HG03060 (cell line): Measurements from ENCODE around the gene F13A1.

Source experiments
- ATAC-seq: cut with Tn5 transposase; IDR thresholded peaks from one replicate; pipeline ENCODE4 v1.9.1; 2021; ENCODE audit warnings: low read depth, moderate number of reproducible peaks; ENCODE audit not compliant: unreplicated experiment

The F13A1 gene

GRCh38 chr6:6248651-6249050 lies 71.8 kb downstream of the F13A1 start:
- no peak for ATAC-seq

- peak; percentile 63 for ATAC-seq
Observed at GRCh38 chr6:6246544-6246943, 73.9 kb downstream of the F13A1 start.

- no peak for ATAC-seq
Observed at GRCh38 chr6:6244624-6245023, 75.8 kb downstream of the F13A1 start.

GRCh38 chr6:6243846-6244245 lies 76.6 kb downstream of the F13A1 start:
- no peak for ATAC-seq

- no peak for ATAC-seq
Observed at GRCh38 chr6:6239598-6240581, 80.6 kb downstream of the F13A1 start.

- ATAC-seq = no peak
Observed at GRCh38 chr6:6236730-6237469, 83.6 kb downstream of the F13A1 start.

- ATAC-seq = no peak
Observed at GRCh38 chr6:6235786-6236185, 84.7 kb downstream of the F13A1 start.

GRCh38 chr6:6234963-6235362 lies 85.5 kb downstream of the F13A1 start:
- no peak for ATAC-seq

GRCh38 chr6:6230286-6230685 lies 90.2 kb downstream of the F13A1 start:
- no peak for ATAC-seq

GRCh38 chr6:6227896-6228295 lies 92.6 kb downstream of the F13A1 start:
- ATAC-seq = no peak

- no peak for ATAC-seq
Observed at GRCh38 chr6:6225885-6226529, 94.5 kb downstream of the F13A1 start.

GRCh38 chr6:6224933-6225486 lies 95.5 kb downstream of the F13A1 start:
- no peak for ATAC-seq

- no peak for ATAC-seq
Observed at GRCh38 chr6:6221787-6222535, 98.5 kb downstream of the F13A1 start.

GRCh38 chr6:6220718-6221117 lies 99.7 kb downstream of the F13A1 start:
- no peak for ATAC-seq

- ATAC-seq = no peak
Observed at GRCh38 chr6:6219716-6220115, 100.7 kb downstream of the F13A1 start.

- ATAC-seq = no peak
Observed at GRCh38 chr6:6218759-6219085, 101.7 kb downstream of the F13A1 start.

GRCh38 chr6:6217855-6218758 lies 102.4 kb downstream of the F13A1 start:
- ATAC-seq = no peak

- no peak for ATAC-seq
Observed at GRCh38 chr6:6210994-6211393, 109.5 kb downstream of the F13A1 start.

GRCh38 chr6:6202886-6203285 lies 117.6 kb downstream of the F13A1 start:
- ATAC-seq = no peak
